K562 (cell line): ENCODE measurements around the gene MAST3. TPM values are rescaled to one million over a fixed set of nuclear protein-coding genes. Genes with fewer than 3 reads are reported as not detected.

ENCODE experiments used
- ATAC-seq: fragments of 200-7000 bp; cut with Tn5 transposase; 3 replicates; pipeline ENCODE4 v1.9.1; 2020; ENCODE audit warnings: moderate library complexity
- BruUV-seq: library from RNA; stranded (reverse); fragments of 400-500 nt; replicated peaks from 2 replicates; lab custom pipeline; 2021; lab: Mats Ljungman, UMichigan
- CTCF ChIA-PET: fragments of 300-600 bp; formaldehyde crosslinking; extraction: SDS; loops from one replicate; lab custom pipeline; 2021; ENCODE audit warnings: low intra/inter-chr PET ratio; lab: Yijun Ruan, JAX
- POLR2A ChIA-PET: fragments of 300-600, 350-650 bp; sonication (Branson Sonifier 250); formaldehyde crosslinking; extraction: SDS; loops from one replicate; lab custom pipeline; 2021; ENCODE audit warnings: antibody characterized with exemption, inconsistent platforms; lab: Yijun Ruan, JAX
- DNase-seq, 4 experiments: peaks; one replicate each; pipeline versions ENCODE4 v3.0.0 to v3.0.0-alpha.2; 2011 to 2018; ENCODE audit warnings: low spot score in 3 of 4, mixed read lengths in 3 of 4; ENCODE audit errors: extremely low read depth in 1 of 4
- FAIRE-seq: peaks from 2 replicates; lab custom pipeline; 2011; peaks lifted over from hg19 to GRCh38; lab: Jason Lieb, UNC
- H2AFZ ChIP-seq: 2 replicates; pipeline ENCODE4 v1.6.0; 2011; ENCODE audit warnings: low read depth, low read length, control low read depth, inconsistent platforms
- H3K27ac ChIP-seq: fragments of 200-600 bp; 3 replicates; pipeline ENCODE4 v1.8.0; 2011; ENCODE audit warnings: low read depth, mild to moderate bottlenecking, control low read depth, inconsistent platforms, low read length, moderate library complexity, mixed read lengths; ENCODE audit errors: extremely low read depth
- H3K27me3 ChIP-seq, 2 experiments: fragments of 300-600 bp in 1 of 2; 2 replicates in 1 of 2; 3 replicates in 1 of 2; pipeline versions ENCODE4 v1.6.0 to v1.8.0; 2011; ENCODE audit warnings: inconsistent platforms in 2 of 2, low read length in 2 of 2, mild to moderate bottlenecking in 1 of 2, mixed read lengths in 1 of 2, moderate library complexity in 1 of 2; ENCODE audit not compliant: control insufficient read depth in 2 of 2, insufficient read depth in 2 of 2
- H3K36me3 ChIP-seq: fragments of 300-600 bp; 3 replicates; pipeline ENCODE4 v1.8.0; 2011; ENCODE audit warnings: mild to moderate bottlenecking, low read length, inconsistent platforms; ENCODE audit not compliant: control insufficient read depth, insufficient read depth
- H3K4me1 ChIP-seq, 2 experiments: fragments of 200-600 bp in 1 of 2; replicated peaks in 1 of 2; 2 replicates in 1 of 2; 3 replicates in 1 of 2; pipeline versions ENCODE4 v1.5.1 to v1.8.0; 2011; ENCODE audit warnings: inconsistent platforms in 2 of 2, low read length in 2 of 2, mild to moderate bottlenecking in 1 of 2, mixed read lengths in 1 of 2, moderate library complexity in 1 of 2; ENCODE audit not compliant: control insufficient read depth in 2 of 2, insufficient read depth in 2 of 2
- H3K4me2 ChIP-seq: 2 replicates; pipeline ENCODE4 v1.6.1; 2011; ENCODE audit warnings: low read length, control low read depth, inconsistent platforms, mixed read lengths; ENCODE audit not compliant: insufficient read depth
- H3K4me3 ChIP-seq: fragments of 200-600 bp; sonication (generic), shearing (Covaris generic); 2 replicates; pipeline ENCODE4 v1.5.1; 2016; ENCODE audit warnings: control low read depth, inconsistent platforms
- H3K79me2 ChIP-seq: fragments of 200-600 bp; 3 replicates; pipeline ENCODE4 v1.8.0; 2011; ENCODE audit warnings: low read length, inconsistent platforms; ENCODE audit not compliant: control insufficient read depth, insufficient read depth
- H3K9ac ChIP-seq, 2 experiments: 2 replicates each; pipeline versions ENCODE4 v1.6.0 to v1.6.1; 2011; ENCODE audit warnings: low read depth in 2 of 2, low read length in 2 of 2, control low read depth in 1 of 2, inconsistent platforms in 1 of 2, mild to moderate bottlenecking in 1 of 2, mixed read lengths in 1 of 2; ENCODE audit not compliant: insufficient read depth in 1 of 2
- H3K9me1 ChIP-seq: one replicate; pipeline ENCODE4 v1.6.0; 2011; ENCODE audit warnings: inconsistent platforms, mild to moderate bottlenecking, low read length, moderate library complexity; ENCODE audit not compliant: control insufficient read depth, insufficient read depth
- H3K9me3 ChIP-seq: replicated peaks from 2 replicates; pipeline ENCODE4 v1.5.1; 2011; ENCODE audit warnings: low read depth, low read length, inconsistent platforms; ENCODE audit not compliant: control insufficient read depth, insufficient read depth
- H4K20me1 ChIP-seq: replicated peaks from 2 replicates; pipeline ENCODE4 v1.6.1; 2011; ENCODE audit warnings: low read length, inconsistent platforms, mixed read lengths; ENCODE audit not compliant: control insufficient read depth, insufficient read depth
- ATF3 ChIP-seq, 2 experiments: fragments of 450-650 bp in 1 of 2; sonication (generic) in 1 of 2; formaldehyde crosslinking in 1 of 2; IDR thresholded peaks in 1 of 2; conservative IDR thresholded peaks in 1 of 2; 2 replicates each; pipeline versions ENCODE4 v1.6.1 to v1.8.1; 2016 to 2023; ENCODE audit warnings: mild to moderate bottlenecking in 2 of 2, moderate library complexity in 2 of 2, inconsistent platforms in 1 of 2, missing genetic modification reagents in 1 of 2
- GABPB2 ChIP-seq: fragments of 250-450 bp; sonication (Bioruptor Pico); conservative IDR thresholded peaks from 2 replicates; pipeline ENCODE4 v1.5.1; 2021; ENCODE audit warnings: mild to moderate bottlenecking
- ID3 ChIP-seq, 2 experiments: fragments of 250-450 bp in 1 of 2; fragments of 450-650 bp in 1 of 2; sonication (Bioruptor Pico) in 1 of 2; IDR thresholded peaks; 2 replicates each; pipeline versions ENCODE4 v1.6.1 to v1.8.0; 2016 to 2021; ENCODE audit warnings: mild to moderate bottlenecking in 2 of 2, moderate library complexity in 2 of 2, missing compliant biosample characterization in 1 of 2, missing genetic modification characterization in 1 of 2
- MBD1 ChIP-seq: fragments of 250-450 bp; sonication (Bioruptor Pico); IDR thresholded peaks from 2 replicates; pipeline ENCODE4 v1.8.0; 2022; ENCODE audit warnings: inconsistent platforms
- NUFIP1 ChIP-seq: fragments of 450-650 bp; IDR thresholded peaks from 2 replicates; pipeline ENCODE4 v1.6.1; 2018; ENCODE audit not compliant: partially characterized antibody
- PHB ChIP-seq: fragments of 250-450 bp; sonication (Bioruptor Pico); IDR thresholded peaks from 2 replicates; pipeline ENCODE4 v1.5.0; 2021
- RAD51 ChIP-seq: fragments of 450-650 bp; IDR thresholded peaks from 2 replicates; pipeline ENCODE4 v1.7.1; 2016; ENCODE audit warnings: low read depth, mild to moderate bottlenecking, borderline replicate concordance
- RHOXF2B ChIP-seq: fragments of 250-450 bp; sonication (Bioruptor Pico); conservative IDR thresholded peaks from 2 replicates; pipeline ENCODE4 v1.5.1; 2021
- SFPQ ChIP-seq: fragments of 200-400 bp; formaldehyde crosslinking; IDR thresholded peaks from 2 replicates; pipeline ENCODE4 v1.6.1; 2017; ENCODE audit warnings: mild to moderate bottlenecking, low read depth, low read length, moderate library complexity
- TAF7 ChIP-seq: fragments of 450-650 bp; IDR thresholded peaks from 2 replicates; pipeline ENCODE4 v1.6.1; 2016; ENCODE audit warnings: missing genetic modification characterization, missing compliant biosample characterization
- ZBTB2 ChIP-seq: fragments of 450-650 bp; IDR thresholded peaks from 2 replicates; pipeline ENCODE4 v1.6.1; 2016; ENCODE audit warnings: antibody characterized with exemption
- ZNF431 ChIP-seq: sonication (generic); formaldehyde crosslinking; IDR thresholded peaks from 2 replicates; pipeline ENCODE4 v1.8.0; 2022; ENCODE audit warnings: mild to moderate bottlenecking, missing genetic modification reagents
- ZNF511 ChIP-seq: sonication (generic); formaldehyde crosslinking; IDR thresholded peaks from 2 replicates; pipeline ENCODE4 v1.8.0; 2022; ENCODE audit warnings: mild to moderate bottlenecking, missing genetic modification reagents
- WGBS: fragments of 100-300 bp; shearing (Covaris generic); methylation state at CpG from one replicate; pipeline ENCODE4 v1.1.6; 2016; ENCODE audit warnings: low coverage, mixed read lengths; ENCODE audit not compliant: insufficient coverage; ENCODE audit errors: missing lambda C conversion rate; 5-methylcytosine and 5-hydroxymethylcytosine counted together
- in situ Hi-C: fragments of 300-500 bp; cut with MboI; formaldehyde crosslinking; loops from 4 replicates; pipeline ENCODE4 v1.15.0; 2018; ENCODE audit warnings: inconsistent platforms, mixed read lengths
- intact Hi-C: fragments of 100-400 bp; cut with micrococcal nuclease; formaldehyde crosslinking; loops from 2 replicates; pipeline ENCODE4 v1.14.2; 2022
- polyA plus RNA-seq, 8 experiments: library from polyadenylated mRNA; depleted of rRNA in 4 of 8; stranded (reverse) in 5 of 8; unstranded in 3 of 8; fragments of >200 nt; fragmentation: Nextera tagmentation in 2 of 8; fragmentation: Illumina TruSeq in 1 of 8; extraction: Ambion mirVana in 2 of 8; extraction: Trizol in 1 of 8; gene quantifications; 2 replicates each; pipeline versions ENCODE4 v1.2.1 to v1.2.3, GENCODE V29; 2011 to 2014; ENCODE audit warnings: inconsistent platforms in 1 of 8, missing spikeins in 1 of 8
- total RNA-seq, 7 experiments: library from RNA; depleted of rRNA in 6 of 7; stranded (reverse); fragments of >200 nt in 6 of 7; fragmentation: Illumina TruSeq in 2 of 7; extraction: Trizol in 2 of 7; gene quantifications; 2 replicates each; pipeline versions ENCODE4 v1.2.1 to v1.2.3, GENCODE V29; 2011 to 2021; ENCODE audit warnings: low replicate concordance in 1 of 7

MAST3 gene
- total and polyA plus RNA-seq, 9 of the 15 experiments (the other 6 are each of a cell fraction or from before 2014, with no cell fraction given) = 0.94 to 9.9 (median 2.4) TPM

GRCh38 chr19:18144361-18144760, 46.8 kb downstream of the MAST3 start (continued):
- no peak for TF ChIP-seq SFPQ

GRCh38 chr19:18144906-18145305, 47.3 kb downstream of the MAST3 start:
- Histone ChIP-seq H2AFZ (no peak overlapping the region), H3K9ac (peak overlapping the region in 1 of 2 experiments; percentile 26; a peak in 1 of 4 replicates), H4K20me1 (no peaks in the 10 kb centered on the region), H3K4me2 (no peak overlapping the region), H3K27ac (no peak overlapping the region), H3K9me3 (no peaks in the 10 kb centered on the region), H3K4me1 (peaks cover 0 to 19% of the 10 kb centered on the region in 2 experiments; a peak in 3 of 5 replicates), H3K36me3 (peaks cover 54% of the 10 kb centered on the region; the same call in 2 of the 3 replicates), H3K27me3 (no peaks in the 10 kb centered on the region), H3K9me1 (no peaks in the 10 kb centered on the region), H3K79me2 (no peaks in the 10 kb centered on the region), H3K4me3 (no peak overlapping the region)
- ChIA-PET CTCF (no interaction called here), POLR2A (no interaction called here)
- DNase-seq (no peak), ATAC-seq (no peak), FAIRE-seq (no peak)
- WGBS = 90% methylated on average over 22 of the region's 28 CpGs
- BruUV-seq = no TSS peak
- intact Hi-C loops = no loop called here
- in situ Hi-C loops = no loop called here
- no peak for TF ChIP-seq ZBTB2
- TF ChIP-seq ZNF511 (CRISPR knock-in tag) = no peak
- TF ChIP-seq RAD51 = no peak
- TF ChIP-seq ATF3 (IDR thresholded peaks at IDR 0.05) = no peak
- TF ChIP-seq ATF3 (CRISPR knock-in tag; conservative IDR thresholded peaks at IDR 0.05) = no peak
- TF ChIP-seq ZNF431 (CRISPR knock-in tag) = no peak
- TF ChIP-seq PHB (CRISPR knock-in tag) = no peak
- TF ChIP-seq NUFIP1 = no peak
- TF ChIP-seq GABPB2 (CRISPR knock-in tag) = no peak
- no peak for TF ChIP-seq MBD1
- TF ChIP-seq ID3 (CRISPR knock-in tag; IDR thresholded peaks at IDR 0.05) = no peak
- no peak for TF ChIP-seq ID3 (tag; IDR thresholded peaks at IDR 0.05)
- no peak for TF ChIP-seq RHOXF2B (CRISPR knock-in tag)
- no peak for TF ChIP-seq TAF7 (tag)
